Tibial artery (tissue), 4 donors: ENCODE results near the gene RASSF10.

Experiments used
- DNase-seq, 2 donors: peaks; one replicate each; pipeline ENCODE4 v3.0.0-alpha.2; 2019
- H3K27ac ChIP-seq, 2 donors: fragments of 200-600 bp; sonication (generic) in 1 of 2; 1 replicate in 1 of 2; 2 replicates in 1 of 2; pipeline ENCODE4 v1.5.1; 2018 to 2019; ENCODE audit warnings: mild to moderate bottlenecking in 1 of 2
- H3K27me3 ChIP-seq, 2 donors: fragments of 200-600 bp; sonication (generic) in 1 of 2; one replicate each; pipeline versions ENCODE4 v1.5.1 to v1.6.0; 2016 to 2019
- H3K36me3 ChIP-seq, 3 donors: fragments of 200-600 bp; sonication (generic) in 2 of 3; one replicate each; pipeline ENCODE4 v1.5.1; 2016 to 2019; ENCODE audit warnings: mild to moderate bottlenecking in 2 of 3
- H3K4me1 ChIP-seq, 4 donors: fragments of 200-600 bp; sonication (generic) in 2 of 4; 1 replicate in 3 of 4; 2 replicates in 1 of 4; pipeline ENCODE4 v1.5.1; 2016 to 2019
- H3K4me3 ChIP-seq, 2 donors: fragments of 200-600 bp; sonication (generic) in 1 of 2; 1 replicate in 1 of 2; 2 replicates in 1 of 2; pipeline ENCODE4 v1.5.1; 2018 to 2019; ENCODE audit warnings: mild to moderate bottlenecking in 2 of 2
- H3K9me3 ChIP-seq, 3 donors: fragments of 200-600 bp; sonication (generic) in 1 of 3; one replicate each; pipeline ENCODE4 v1.5.1; 2016 to 2019
- CTCF ChIP-seq, 2 experiments: fragments of 200-600 bp in 1 of 2; fragments of 450-650 bp in 1 of 2; IDR thresholded peaks; one replicate each; pipeline ENCODE4 v1.5.1; 2017 to 2019; ENCODE audit warnings: antibody characterized with exemption in 2 of 2, mild to moderate bottlenecking in 1 of 2, moderate library complexity in 1 of 2
- intact Hi-C: fragments of 100-400 bp; cut with DNase I; formaldehyde crosslinking; loops from one replicate; pipeline ENCODE4 v1.15.0; 2023; ENCODE audit warnings: low total_unique reads

The RASSF10 gene

GRCh38 chr11:12964650-12965049 lies 44.5 kb upstream of the RASSF10 start:
- Histone ChIP-seq H3K4me1 (peaks cover 0 to 4% (median 0%) of the 10 kb centered on the region in 4 donors), H3K27ac (no peak overlapping the region), H3K4me3 (no peak overlapping the region), H3K9me3 (no peaks in the 10 kb centered on the region), H3K27me3 (peaks cover 0 to 10% of the 10 kb centered on the region in 2 donors), H3K36me3 (no peaks in the 10 kb centered on the region)
- no peak for TF ChIP-seq CTCF (IDR thresholded peaks at IDR 0.05)
- intact Hi-C loops: loop anchor here (10.0 kb wide), 1 partner anchor 380 kb away; no protein-coding TSS in a partner anchor
- no peak for DNase-seq

GRCh38 chr11:12966002-12966401 lies 43.1 kb upstream of the RASSF10 start:
- intact Hi-C loops: loop anchor here (10.0 kb wide), 1 partner anchor 379 kb away; no protein-coding TSS in a partner anchor
- no peak for TF ChIP-seq CTCF (IDR thresholded peaks at IDR 0.05)

GRCh38 chr11:12968101-12968500 lies 41.0 kb upstream of the RASSF10 start:
- no peak overlapping the region for H3K27ac ChIP-seq
- no peak for DNase-seq
- H3K9me3 ChIP-seq: no peaks in the 10 kb centered on the region
- intact Hi-C loops: loop anchor here (10.0 kb wide), 1 partner anchor 377 kb away; no protein-coding TSS in a partner anchor
- H3K27me3 ChIP-seq: peaks cover 0 to 7% of the 10 kb centered on the region in 2 donors
- H3K36me3 ChIP-seq: no peaks in the 10 kb centered on the region
- no peak overlapping the region for H3K4me3 ChIP-seq
- peaks cover 0 to 4% (median 0%) of the 10 kb centered on the region in 4 donors for H3K4me1 ChIP-seq
- TF ChIP-seq CTCF (IDR thresholded peaks at IDR 0.05): no peak

More at GRCh38 chr11:12966002-12966401, 43.1 kb upstream of the RASSF10 start:
- Histone ChIP-seq H3K36me3 (no peaks in the 10 kb centered on the region), H3K4me3 (no peak overlapping the region), H3K27ac (no peak overlapping the region), H3K9me3 (no peaks in the 10 kb centered on the region), H3K4me1 (peaks cover 0 to 4% (median 0%) of the 10 kb centered on the region in 4 donors), H3K27me3 (peaks cover 0 to 10% of the 10 kb centered on the region in 2 donors)
- DNase-seq: no peak

GRCh38 chr11:12968826-12969225 lies 40.3 kb upstream of the RASSF10 start:
- Histone ChIP-seq H3K36me3 (no peaks in the 10 kb centered on the region), H3K9me3 (no peaks in the 10 kb centered on the region), H3K4me1 (peaks cover 0 to 8% (median 0%) of the 10 kb centered on the region in 4 donors), H3K27ac (no peak overlapping the region), H3K4me3 (no peak overlapping the region), H3K27me3 (peaks cover 0 to 5% of the 10 kb centered on the region in 2 donors)
- no peak for TF ChIP-seq CTCF (IDR thresholded peaks at IDR 0.05)
- intact Hi-C loops: loop anchor here (10.0 kb wide), 1 partner anchor 376 kb away; no protein-coding TSS in a partner anchor
- no peak for DNase-seq

GRCh38 chr11:12971955-12972354 lies 37.2 kb upstream of the RASSF10 start:
- H3K9me3 ChIP-seq: no peaks in the 10 kb centered on the region
- TF ChIP-seq CTCF (IDR thresholded peaks at IDR 0.05): no peak
- H3K27me3 ChIP-seq: no peaks in the 10 kb centered on the region
- H3K4me1 ChIP-seq: peaks cover 0 to 4% (median 0%) of the 10 kb centered on the region in 4 donors
- H3K27ac ChIP-seq: no peak overlapping the region
- no peaks in the 10 kb centered on the region for H3K36me3 ChIP-seq
- intact Hi-C loops: no loop called here
- no peak overlapping the region for H3K4me3 ChIP-seq
- no peak for DNase-seq
